Stimulated activated CD8-positive, alpha-beta memory T cell treated with anti-CD3 and anti-CD28 coated beads, Interleukin-4, amount 100 ng/mL, for 4 hours (primary cell): ENCODE data around the gene TUBB1.
"Not testable (repeated sequence)": the region's sequence is repeated elsewhere in the genome, so short reads cannot be mapped to it uniquely, and the experiment has no call there.

ENCODE experiments used
- DNase-seq, 2 donors: peaks; one replicate each; pipeline ENCODE4 v3.0.0-alpha.2; 2020; ENCODE audit warnings: low read depth in 2 of 2, low spot score in 1 of 2

Gene TUBB1

DNA sequence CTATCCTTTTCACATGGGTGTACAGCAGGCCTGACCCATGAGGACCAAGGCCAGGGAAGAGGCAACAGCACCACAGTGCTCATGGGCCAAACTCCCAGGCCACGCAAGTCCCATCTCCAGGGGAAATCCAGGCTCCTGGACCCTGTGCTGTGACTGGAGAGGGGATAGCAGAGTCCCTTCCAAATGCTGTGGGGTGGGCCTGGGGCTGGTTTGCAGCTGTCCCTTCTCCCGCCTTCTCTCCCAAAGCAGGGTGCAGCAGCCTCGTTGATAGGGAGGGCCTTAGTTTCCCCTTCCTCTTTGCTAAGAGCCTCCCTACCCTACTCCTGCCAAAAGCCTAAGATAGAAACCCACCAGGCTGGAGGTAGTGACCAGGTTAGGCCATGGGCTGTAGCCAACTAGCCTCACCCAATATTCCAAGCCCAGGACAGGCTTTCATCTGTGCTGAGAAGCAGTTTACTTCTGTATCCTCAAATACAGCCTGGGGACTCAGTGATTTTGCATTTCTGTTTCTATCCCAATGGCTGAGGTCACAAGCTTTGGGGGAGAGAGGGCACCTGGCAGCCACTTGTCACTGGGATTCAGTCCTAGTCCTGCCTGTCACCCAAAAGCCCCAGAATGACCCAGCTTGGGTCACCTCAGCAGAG is 13.6 kb upstream of the TUBB1 start:
- no peak for DNase-seq

DNA sequence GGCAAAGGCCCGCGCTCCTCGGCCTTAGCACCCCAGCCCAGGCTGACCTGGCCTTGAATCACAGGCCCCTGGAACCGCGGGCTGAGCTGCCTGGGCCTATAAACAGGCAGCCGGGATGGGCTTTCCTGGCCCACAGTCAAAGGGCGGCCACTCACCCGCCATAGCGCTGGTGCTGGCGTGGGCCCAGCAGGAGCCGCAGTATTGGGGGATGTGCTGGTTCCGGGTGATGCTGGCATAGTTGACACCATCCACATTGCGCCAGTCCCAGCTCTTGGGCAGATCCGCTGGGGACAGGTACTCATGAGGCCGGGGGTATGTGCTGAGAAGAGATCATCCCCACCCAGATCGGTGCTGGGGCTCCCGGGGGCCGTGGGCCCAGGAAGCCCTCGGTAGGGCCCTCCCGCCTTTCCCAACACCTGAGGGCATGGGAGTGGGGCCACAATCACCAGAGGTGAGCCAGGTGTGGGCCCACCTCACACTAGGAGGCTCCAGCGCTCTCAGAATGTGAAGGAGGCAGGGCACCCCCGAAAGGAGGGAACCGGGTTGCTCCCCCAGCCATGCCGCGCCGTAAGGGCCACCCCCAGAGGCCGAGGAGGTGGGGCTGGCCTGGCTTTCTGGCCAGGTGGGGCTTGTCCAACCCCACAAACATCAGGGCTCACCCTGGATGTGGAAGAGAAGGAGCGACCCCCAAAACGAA is 12.9 kb upstream of the TUBB1 start:
- DNase-seq = no peak

DNA sequence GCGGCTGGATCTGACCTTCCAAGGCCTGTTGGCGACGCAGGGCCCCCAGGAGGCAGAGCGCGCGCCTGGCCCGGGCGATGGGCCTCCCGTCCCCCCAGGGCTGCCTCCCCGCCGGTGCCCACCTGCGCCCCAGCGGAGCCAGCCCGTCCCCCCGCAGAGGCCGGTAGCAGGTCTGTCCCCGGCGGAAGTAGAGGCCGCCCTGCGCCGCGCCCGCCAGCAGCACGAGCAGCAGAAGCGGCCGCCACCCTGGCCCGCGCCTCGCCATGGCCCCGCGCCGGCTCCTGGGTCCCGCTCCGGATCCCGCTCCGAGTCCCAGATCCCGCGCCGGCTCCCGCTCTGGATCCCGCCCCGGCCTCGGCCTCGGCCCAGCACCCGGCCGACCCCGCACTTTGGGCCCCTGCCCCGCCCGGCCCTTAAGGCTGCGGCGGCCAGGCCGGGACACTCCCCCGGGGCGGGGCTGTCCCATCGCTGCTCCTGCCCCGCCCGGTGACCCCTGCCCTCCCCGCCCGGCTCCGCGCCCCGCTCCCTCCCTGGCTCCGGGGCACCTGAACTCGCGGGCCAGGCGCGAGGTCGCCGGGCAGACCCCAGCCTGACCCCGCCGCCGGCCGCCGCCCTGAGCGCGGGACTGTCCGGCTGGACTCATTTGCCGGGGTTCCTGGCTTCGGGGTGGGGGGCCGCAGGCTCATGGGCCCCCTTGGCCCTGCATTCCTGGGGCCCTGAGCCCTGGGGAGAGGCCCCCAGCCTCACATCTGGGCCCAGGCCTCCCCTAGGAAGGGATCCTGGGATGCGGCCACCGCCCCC is 12.2 kb upstream of the TUBB1 start, which contains the start of gene CTSZ:
Gene CTSZ, minus strand, starts transcription at position 391 of the 801 bp plus-strand sequence. Its CDS starts 126 bp downstream, at position 265.
- no peak for DNase-seq

DNA sequence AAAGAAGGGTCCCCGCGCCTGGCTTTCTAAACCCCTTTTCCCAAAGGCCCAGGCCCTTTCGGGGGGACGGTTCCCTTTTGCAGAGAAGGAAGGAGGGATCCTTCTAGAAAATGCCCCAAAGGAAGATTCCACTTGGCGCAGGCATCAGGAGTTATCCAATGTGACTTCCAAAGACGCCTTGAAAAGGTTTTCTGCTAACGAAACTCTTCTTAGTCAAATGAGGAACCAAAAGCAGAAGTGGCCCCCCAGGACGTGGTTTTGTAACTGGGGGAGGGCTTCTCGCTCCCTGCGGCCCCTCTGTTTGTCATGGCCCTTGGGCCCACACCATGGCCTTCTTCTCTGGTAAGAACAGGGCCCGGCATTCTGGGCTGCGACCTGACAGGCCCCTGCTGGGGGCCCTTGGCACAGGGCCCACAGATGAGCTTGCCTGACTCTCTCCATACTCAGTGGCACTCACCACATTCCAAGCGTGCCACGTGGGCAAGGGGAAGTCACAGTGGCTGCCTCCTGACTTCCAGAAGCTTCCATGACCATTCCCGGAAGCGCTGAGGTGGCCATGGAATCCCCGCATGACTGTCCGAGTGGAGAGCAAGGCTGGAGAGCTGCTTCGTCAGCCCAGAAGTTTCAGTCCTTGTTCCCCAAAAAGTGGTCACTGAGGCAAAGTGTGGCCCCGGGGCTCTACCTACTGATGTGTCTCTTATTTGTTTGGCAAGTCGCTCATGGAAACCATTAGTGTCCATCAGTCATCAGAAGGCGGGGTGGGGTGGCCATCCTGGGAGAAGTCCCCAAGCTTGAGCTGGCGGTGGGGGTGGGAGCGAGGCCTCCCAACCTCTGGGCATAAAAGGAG is 11.3 kb upstream of the TUBB1 start:
- no peak for DNase-seq

DNA sequence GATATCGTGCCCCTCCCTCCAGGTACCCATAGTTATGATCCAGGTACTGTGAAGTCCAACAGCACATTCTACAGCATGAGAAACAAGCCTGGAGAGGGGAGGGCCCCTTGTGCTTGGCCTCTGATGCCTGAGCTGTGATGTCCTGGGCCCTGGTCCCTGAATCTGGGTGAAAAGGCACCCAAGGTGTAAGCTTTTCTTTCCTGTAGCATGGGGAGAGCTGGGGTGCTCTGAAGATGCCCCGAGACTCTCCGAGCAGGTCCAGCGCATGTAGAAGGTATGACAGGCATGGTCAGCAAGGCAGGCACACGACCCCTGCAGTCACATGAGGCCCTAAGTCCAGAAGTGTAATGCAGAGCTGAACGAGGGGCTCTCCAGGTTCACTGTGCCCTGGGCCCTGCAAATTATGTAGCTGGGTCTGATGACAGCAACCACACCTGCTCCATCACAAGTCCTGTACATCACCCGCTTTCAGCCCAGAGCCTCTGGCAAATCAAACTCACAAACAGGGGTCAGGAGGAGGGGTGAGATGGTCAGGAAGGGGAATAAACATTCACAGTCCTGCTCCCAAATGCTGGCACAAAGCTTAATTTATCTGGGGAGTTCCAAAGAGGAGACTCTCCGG is 10.4 kb upstream of the TUBB1 start:
- no peak for DNase-seq

DNA sequence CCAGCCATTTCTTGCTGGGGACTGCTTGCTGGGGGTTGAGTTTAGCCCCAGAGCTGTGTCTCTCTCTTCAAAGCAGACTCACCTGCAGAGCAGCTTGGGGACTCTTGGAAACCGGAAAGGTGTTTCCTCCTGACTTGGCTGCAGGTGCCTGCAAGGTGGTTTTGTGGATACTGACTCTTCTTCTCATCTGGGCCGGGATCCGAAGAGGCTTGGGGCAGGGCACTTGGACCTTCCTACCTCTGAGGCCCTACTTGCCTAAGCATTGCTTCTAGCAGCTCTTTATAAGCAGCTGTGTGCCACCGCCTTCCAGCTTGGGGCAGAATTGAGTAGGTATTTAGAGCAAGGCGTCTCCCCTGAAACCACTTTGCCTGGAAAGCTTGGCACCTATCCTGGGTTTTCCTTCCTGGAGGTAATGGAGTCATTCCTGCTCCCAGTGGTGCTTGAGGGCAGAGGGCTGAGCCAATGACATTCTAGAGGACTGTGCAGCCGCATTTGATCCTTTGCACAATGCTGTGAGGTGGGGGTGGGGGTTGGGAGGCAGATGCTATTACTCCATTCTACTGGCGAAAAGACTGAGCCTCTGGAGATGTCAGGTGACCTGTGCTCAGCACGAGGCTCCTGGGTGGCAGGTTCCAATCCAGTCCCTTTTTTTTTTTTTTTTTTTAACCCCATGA is 8.8 kb upstream of the TUBB1 start:
- no peak for DNase-seq

DNA sequence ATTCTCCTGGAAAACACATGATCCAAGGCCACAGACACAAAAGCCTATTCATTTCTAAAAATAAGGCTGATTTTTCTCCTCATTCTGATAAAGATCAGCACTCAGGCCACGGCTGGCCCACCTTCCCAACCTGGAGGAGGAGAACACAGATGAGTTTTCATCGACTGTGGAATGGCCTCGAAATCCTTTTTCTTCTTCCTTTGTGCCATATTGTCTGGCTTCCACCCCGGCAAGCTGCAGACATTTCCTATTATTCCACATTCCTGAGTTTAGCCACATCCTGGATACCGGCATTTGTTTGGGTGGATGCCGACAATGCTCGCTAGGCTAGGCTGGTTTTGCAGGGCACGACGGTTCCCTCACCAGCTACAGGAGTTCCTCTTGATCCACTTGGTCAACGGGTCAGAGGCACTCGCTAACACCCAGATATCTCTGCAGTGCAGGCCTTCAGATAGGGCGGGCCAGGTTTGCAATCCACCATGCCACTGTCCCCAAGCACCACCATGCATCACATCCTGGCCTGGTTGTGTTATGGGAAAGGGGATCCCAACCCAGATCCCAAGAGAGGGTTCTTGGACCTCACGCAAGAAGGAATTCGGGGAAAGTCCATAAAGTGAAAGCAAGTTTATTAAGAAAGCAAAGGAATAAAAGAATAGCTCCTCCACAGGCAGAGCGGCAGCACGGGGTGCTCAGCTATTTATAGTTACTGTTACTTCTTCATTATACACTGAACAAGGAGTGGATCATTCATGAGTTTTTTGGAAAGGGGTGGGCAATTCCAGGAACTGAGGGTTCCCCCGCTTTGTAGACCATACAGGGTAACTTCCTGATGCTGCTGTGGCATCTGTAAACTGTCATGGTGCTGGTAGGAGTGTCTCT is 8.0 kb upstream of the TUBB1 start:
- no peak for DNase-seq

DNA sequence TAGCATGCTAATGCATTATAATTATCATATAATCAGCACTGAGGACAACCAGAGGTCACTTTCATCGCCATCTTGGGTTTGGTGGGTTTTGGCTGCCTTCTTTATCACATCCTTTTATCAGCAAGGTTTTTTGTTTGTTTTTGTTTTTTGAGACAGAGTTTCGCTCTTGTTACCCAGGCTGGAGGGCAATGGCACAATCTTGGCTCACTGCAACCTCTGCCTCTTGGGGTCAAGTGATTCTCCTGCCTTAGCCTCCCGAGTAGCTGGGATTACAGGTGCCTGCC is 7.4 kb upstream of the TUBB1 start:
- not testable (repeated sequence) for DNase-seq

DNA sequence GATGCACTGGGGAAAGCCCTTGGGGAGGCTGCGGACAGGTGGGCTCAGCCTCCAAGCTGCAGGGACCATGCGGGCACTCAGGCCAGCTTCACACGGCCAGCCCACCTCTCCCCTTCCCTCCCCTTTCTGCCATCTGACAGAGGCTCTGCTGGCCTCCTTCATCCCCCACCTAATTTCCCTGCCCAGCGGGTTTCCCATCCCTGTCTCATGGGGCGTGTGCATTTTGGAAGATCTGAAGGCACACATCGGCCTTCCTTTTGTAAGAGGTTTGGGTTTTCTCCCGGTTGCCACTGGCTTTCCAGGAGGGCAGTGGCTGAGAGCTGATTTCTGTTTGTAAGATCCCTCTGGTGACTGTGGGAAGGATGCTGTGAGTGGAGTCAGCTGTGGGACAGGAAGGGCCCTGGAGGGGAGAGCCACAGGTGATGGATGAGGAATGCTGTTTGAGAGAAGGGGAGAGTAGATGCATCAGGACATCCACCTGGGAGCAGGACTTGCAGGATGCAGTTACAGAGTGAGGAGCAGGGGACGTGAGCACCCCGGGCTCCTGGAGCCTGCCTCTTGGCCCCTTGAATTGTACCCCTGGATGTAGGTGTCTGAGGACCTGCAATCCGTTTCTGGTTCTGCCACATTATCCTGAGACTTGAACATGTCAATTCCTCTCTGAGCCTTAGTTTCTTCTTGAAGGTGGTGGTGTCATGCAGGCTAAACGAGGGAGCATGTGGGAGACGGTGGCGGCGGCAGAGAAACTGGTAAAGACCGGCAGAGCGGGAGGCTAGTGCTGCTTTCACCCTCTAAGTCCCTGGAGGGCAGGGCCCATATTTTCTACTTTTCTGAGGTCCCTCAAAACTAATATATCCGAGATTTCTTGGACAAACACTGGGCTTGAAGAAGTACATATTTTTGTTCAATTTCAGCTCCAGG is 5.9 kb upstream of the TUBB1 start:
- no peak for DNase-seq

DNA sequence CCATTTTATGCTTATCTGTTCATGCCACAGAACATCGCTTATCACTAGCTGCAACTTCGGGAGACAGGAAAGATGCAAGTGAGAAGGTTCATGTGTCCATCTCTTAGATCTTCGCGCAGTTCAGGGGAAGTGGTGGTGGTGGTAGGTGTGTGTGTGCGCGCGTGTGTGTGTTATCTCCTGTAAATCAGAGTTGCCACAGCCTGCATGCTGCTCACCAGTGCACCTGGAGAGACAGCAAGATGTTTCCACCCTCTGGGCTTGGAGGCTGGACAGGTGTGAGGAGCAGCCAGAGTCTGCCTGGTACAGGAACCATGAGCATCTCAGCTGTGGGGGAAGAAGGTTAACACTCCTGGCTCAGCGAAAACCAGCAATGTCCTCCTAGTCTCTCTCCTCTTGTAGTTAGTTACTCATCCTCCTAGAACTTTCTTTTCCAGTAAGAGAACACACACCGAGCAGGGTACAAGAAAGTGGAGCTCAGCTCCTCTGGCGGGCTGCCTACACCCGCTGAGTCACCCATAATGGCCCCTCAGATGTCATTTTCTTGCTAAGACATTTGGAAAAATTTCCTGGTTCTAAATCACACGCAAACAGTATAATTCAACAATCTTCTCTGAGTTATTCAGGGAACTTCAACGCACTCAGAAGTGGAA is 5.1 kb upstream of the TUBB1 start:
- no peak for DNase-seq

DNA sequence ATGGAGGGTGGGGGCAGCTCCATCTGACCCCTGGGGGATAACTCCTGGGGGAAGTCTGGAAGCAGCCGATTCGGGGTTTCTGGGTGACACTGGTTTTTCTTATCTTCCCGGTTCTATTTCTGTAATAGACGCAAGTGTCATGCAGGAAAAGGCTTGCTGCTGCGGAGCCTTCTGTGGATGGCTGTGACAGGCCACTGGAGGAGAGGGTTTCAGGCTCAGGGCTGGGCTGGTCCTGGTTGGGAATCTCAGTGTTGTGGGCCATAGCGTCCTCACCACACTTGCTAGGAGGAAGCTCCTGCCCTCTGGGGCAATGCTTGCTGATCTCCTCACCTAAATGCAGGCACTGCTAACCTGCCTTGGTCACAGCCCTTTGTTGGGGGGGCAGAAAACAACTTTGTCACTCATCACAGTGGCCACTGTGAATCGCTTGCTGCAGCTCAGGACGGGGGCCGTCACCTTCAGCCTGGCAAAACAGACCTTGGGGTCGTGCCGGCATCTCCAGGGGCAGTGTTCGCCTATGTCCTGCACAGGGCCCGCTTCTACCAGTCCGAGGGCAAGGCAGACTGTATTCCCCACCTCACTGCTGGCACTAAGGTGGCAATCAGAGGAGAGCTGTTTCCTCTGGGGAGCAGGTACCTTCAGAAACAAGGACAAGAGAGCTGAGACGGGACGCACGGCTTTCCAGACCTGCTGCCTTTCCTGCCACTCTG is 4.4 kb upstream of the TUBB1 start:
- DNase-seq = no peak

DNA sequence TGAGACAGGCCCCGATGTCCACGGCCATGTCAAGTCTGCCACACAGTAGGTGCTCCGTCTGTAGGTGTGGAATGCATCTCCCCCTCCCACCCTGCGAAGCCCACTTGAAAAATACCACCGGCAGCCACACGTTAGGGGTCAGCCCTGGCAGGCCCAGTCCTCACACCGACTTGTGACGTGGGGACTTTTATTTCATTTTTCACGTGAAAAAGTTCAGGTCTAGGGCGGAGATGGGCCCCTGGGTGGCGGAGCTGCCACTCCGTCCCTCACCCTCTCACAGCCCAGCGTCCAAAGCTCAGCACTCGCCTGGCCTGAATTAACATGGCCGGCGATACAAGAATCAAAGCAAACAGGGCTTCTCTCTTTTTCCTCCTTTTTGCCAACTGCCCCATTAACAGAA is 3.8 kb upstream of the TUBB1 start:
- DNase-seq = no peak

DNA sequence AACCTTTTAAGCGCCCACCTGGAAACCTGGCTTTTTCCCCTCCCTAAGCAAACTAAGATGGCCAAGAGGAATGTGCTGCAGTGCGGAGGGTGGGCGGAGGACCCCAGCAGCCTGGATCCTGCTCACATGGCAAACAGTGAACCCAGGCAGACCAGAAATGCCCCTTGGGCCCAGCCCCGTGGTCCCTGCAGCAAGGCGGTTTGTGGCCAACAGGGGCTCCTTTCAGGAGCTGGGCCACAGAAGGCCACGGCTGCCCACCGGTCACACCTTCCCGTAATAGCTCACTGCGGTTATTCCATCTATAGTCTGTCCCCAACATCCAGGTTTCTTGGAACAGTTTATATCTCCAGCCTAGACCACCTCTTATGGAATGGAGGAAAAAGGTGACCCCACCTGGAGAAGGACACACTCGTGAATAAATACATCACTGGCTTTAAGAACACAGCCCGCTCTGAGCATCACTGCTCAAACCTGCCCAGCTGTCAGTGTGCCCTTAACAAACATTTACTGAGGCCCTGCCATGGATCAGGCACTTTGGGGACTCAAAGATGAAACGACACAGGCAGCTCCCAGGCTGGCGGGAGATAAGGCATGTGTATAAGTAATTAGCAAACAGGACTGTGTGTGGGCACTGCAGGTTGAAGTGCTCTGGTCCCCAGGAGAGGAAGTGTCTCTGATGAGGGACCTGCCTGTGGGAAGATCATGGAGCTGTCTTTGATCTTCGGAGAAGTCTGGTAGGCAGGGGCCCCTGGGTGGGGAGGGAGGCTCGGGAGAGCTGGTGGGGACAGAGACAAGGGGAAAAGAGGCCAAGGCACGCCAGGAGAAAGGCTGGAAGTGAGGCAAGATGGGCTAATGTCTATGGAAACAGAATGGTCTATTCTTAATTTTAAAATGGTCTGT is 3.2 kb upstream of the TUBB1 start:
- no peak for DNase-seq

DNA sequence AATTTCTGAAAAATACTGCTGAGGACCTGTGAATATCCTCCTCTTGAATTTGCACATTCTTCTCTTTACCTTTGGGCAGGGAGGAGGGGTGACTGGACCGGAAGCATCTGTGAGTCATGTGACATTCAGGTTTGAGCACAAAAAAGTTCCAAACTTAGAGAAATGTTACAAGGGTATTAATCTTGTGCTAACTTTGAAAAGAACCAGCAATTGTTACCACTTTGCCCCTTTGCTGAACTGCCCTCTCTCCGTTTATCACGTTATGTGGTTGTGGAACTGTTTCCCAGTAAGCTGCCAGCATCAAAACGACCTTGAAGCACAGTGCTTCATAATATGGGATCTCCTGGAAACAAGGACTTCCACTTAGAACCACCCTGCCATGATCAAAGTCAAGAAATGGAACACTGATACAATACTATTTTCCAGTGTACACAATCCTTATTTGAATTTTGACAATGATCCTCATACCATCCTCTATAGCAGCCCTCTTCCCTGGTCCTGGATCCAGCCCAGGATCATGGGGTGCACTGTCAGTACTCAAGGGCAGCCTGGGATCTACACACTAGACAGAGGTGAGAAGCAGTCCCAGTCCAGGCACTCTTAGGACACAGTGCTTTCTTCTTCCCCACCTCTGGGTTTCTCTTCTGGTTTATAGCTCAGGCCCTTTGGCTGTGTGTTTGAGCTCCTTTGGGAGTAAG is 2.3 kb upstream of the TUBB1 start:
- DNase-seq = no peak

DNA sequence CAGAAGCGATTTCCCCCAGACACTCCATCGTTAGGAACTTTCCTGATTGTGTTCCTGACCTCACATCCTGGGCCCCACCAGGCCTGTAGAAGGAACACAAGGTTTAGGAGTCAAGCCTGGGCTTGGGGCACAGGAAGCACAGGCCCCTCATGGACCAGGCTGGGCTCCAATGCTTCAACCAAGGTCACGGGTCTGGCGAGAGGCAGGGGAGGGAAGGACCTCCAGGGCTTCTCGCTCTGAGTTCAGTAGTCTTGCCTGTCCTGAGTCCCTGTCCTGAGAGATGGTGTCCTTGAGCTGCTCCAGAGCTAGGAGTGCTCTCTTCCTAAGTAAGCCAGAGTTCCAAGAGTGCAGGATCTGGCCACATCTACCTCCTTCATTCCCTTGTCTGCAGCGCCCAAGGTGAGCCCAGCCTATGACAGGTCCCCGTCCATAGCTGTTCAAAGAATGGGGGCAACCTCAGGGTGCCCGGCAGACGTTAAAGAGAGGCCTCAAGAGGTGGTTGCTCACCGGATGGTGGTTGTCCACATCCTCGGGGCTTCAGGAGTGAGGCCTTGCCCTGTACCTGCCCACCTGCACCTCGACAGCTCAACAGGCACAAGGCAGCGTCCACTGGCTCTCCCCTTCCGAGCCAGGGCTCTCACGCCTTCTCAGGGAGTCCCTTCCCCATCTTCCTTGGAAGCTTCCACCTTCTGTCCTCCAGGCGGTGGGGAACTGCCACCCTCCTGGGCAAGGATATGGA is 1.6 kb upstream of the TUBB1 start:
- no peak for DNase-seq
